HG03460 (cell line): ENCODE data around the gene SFMBT2.
"Not testable (repeated sequence)": the region's sequence is repeated elsewhere in the genome, so short reads cannot be mapped to it uniquely, and the experiment has no call there.

Experiments used
- ATAC-seq: cut with Tn5 transposase; IDR thresholded peaks from one replicate; pipeline ENCODE4 v1.9.1; 2021; ENCODE audit not compliant: unreplicated experiment

SFMBT2 gene

GRCh38 chr10:7234109-7234508 is 176.7 kb downstream of the SFMBT2 start:
- ATAC-seq: no peak

GRCh38 chr10:7233259-7233991 is 177.4 kb downstream of the SFMBT2 start:
- no peak for ATAC-seq

- ATAC-seq: no peak
Observed at GRCh38 chr10:7231509-7232414, 179.1 kb downstream of the SFMBT2 start.

DNA sequence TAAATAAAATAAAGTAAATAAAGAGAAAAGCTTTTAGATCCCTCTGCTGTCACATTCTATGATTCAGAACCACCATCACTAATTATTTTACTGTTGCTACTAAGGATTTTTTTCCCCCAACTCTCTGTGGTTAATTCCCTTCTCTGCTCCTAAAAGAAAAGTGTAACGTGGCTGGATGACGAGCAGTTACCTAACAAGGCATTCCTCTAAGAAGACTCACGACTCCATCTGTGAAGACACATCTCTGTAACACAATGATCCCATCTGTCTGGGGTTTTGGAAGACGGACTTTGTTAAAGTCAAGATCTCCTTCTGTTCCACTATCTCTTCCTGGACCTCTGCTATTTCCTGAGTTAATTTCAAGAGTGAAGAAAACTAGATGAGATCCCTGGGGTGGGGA is 179.9 kb downstream of the SFMBT2 start:
- no peak for ATAC-seq

DNA sequence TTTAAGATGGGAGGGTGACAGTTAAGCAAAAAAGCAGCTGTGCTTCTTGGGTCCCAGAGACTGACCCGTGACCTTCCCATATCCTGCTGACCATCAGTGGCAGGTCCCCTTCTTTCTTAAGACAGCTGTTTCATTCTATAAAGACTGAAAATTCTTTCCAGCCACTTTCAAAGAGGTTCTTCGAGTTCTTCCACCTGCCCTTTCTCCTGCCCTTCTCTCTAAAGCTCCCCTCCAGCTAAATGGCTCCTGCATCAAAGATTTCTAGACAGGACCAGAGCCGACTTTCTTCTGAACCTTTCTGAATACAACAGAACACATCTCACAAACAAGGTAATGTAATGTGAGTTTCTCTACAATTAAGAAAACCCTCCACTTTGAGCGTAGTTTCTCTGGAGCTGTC is 180.8 kb downstream of the SFMBT2 start:
- no peak for ATAC-seq

GRCh38 chr10:7225133-7225532 is 185.7 kb downstream of the SFMBT2 start:
- no peak for ATAC-seq

DNA sequence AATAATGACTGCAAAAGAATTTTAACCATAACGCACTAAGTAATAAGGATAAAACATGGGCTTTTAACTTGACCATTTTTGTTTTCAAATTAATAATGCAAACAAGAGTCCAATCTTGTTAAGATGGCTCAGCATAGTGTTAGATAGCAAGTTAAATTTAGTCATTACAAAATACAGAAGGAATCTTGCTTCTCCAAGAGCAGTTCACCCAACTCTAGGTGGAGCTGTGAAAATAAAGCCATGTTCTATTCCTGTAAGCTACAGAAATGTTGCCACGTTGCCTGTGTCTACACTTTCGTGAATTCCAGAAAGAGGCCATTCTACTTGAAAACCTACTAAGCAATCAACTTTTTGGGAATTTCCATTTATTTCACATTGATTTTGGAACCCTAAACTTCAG is 191.9 kb downstream of the SFMBT2 start:
- ATAC-seq: no peak

DNA sequence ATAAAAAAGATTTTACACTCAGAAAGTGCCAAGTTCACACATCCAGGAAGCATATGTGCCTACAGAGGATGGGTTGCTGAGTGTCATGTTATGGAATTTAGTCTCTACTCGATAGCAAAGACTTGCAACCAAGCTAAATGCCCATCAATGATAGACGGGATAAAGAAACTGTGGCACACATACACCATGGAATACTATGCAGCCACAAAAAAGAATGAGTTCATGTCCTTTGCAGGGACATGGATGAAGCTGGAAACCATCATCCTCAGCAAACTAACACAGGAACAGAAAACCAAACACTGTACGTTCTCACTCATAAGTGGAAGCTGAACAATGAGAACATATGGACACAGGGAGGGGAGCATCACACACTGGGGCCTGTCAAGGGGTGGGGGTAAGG is 198.1 kb downstream of the SFMBT2 start:
- not testable (repeated sequence) for ATAC-seq

DNA sequence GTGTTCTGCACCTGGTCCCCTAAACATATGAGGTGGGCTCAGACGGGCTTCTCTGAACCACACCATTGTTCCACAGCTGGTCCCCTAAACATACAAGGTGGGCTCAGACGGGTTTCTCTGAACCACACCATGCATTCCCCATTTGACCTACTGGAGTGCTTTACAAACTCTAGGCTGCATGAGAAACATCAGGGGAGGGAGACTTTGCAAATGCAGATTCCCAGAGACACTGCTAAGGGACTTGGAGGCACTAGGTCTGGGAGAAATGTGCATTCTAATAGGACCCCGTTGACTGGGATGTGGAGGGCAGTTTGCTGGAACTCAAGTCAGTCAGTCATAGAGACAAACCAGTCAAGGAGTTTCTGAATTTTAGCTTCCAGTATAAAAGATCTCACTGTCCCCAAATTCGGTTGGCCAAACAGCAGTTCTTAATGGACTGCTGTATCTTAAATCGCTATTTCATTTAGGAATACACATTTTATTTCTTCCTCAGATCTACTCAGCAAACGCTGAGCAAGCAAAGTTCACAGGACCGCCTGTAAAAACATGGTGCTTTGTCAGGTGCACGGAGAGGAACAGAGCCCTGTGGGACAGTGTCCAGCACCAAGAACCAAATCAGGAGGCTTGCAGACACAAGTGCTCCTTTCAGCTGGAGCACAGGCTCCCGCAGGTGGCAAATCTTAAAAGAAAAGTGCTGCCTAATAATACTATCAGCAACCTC is 198.8 kb downstream of the SFMBT2 start:
- no peak for ATAC-seq

- ATAC-seq: no peak
Observed at GRCh38 chr10:7210516-7210915, 200.3 kb downstream of the SFMBT2 start.

DNA sequence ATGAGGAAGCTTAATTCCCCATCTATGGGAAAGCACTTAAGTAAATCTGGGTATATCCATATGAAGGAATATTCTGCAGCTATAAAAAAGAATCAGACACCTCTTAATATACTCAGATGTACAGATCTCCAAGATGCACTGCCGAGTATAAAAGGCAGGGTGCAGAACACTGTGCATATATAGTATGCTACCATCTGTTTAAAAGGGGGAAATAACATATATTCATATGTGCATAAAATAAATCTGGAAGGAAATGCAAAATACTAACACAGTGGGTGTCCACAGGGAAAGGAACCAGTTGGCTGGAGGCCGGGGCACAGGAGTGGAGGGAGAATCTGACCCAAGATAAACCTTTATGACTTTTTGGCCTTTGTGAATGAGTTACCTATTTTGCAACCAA is 201.4 kb downstream of the SFMBT2 start:
- no peak for ATAC-seq

GRCh38 chr10:7206412-7207100 is 204.3 kb downstream of the SFMBT2 start:
- ATAC-seq: no peak

GRCh38 chr10:7205656-7206055 is 205.2 kb downstream of the SFMBT2 start:
- no peak for ATAC-seq

- no peak for ATAC-seq
Observed at GRCh38 chr10:7202793-7203355, 208.0 kb downstream of the SFMBT2 start.

- ATAC-seq: no peak
Observed at GRCh38 chr10:7199152-7199760, 211.6 kb downstream of the SFMBT2 start.

DNA sequence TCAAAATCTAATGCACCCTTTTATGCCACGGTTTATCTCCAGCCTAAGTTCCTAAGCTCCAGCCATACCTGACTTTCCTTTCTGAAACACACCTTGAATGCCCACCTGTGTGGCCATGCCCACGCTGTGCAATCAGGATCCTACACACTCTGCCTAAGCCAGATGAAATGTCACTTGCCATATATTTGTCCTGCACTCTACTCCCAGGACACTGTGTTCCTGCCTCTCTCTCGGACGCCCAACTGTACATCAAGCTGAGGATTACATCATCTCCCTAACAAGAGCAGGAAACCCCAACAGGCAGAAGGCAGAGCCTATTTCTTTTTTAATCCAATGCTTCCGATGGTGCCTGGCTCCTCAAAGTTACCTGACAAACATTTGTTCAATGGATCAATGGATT is 214.6 kb downstream of the SFMBT2 start:
- ATAC-seq: no peak

DNA sequence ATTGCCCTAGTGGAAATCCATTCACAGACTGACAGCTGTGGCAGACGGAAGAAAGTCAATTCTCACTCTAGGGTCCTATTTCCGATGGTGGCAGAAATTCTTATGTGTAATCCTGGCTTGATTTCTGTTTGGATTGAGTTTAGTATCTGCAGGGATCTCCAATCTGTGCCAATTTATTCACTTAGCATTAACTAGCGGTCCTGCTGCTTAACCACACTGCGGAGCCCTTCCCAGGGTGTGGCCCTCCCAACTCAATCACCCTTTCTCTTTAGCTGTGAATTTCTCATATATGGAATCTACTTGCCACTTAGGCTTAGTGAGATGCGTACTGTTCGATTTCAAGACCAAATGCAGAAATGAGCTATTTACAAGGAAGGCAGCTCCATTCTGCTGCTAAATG is 215.7 kb downstream of the SFMBT2 start:
- ATAC-seq: no peak

DNA sequence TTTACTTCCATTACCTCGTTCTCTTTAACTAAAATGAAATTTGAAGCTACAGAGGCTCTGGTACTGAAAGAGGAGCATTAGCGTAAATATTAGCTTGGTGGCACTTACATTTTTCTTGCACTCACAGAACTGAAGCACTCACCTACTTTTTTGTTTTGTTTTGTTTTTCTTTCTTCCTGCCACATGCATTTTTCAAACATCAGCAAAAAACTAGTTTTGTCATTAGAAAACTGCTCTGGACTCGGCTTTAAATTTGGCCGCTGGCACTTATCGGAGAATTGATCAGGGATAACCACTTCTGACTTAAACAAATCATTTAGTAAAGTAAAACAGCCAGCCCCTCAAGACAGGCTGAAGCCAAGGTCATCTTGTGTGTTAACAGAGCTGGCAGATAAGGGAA is 216.3 kb downstream of the SFMBT2 start:
- ATAC-seq: no peak

DNA sequence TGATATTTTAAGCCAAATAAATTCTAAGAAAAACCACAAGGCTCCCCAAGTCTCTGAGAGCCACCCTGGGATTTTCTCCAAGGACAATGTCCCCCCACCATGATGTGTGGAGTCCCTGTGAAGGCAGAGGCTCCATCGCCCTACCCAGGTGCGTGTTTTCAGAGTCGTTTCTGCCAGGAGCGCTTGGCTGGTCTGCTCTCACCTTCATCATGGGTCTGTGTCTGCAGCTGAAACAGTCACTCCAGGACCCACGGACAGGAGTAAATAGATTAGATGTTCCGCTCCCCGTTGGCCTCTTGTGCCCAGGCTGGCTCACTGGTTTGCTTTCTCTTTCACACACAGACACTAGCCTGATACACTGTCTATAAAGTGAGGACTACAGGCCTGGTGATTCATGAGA is 217.5 kb downstream of the SFMBT2 start:
- no peak for ATAC-seq

DNA sequence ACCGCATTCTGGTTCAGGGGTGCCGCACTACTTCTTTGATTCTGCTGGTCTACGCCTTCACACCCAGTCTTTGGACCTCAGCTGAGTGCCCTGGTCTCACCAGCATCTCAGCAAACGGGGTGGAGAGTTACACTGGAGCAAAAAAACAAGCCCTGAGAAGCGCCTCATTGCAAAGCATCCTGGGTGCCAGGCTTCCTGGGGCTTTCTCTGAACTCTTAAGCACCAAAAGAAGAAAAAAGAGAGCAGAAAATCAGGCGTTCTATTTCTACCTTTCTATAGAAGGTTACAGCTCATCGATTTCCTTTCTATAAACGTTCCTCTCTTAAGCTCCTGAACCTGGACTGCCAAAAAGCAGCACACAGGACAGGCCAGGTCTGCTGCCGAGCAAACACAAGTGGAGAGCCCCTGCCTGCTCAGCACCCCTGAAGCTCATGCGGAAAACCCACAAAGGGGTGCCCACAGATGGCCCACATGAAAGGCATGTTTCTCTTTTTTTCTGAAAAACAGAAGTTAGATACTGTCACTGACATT is 217.9 kb downstream of the SFMBT2 start:
- ATAC-seq: no peak
